Activated CD4-positive, CD25-positive, alpha-beta regulatory T cell treated with anti-CD3 and anti-CD28 coated beads, Interleukin-2, amount 50 U/mL, for 72 hours (primary cell): ENCODE results near the gene NAT8.
"Not testable (repeated sequence)": the region's sequence is repeated elsewhere in the genome, so short reads cannot be mapped to it uniquely, and the experiment has no call there.

Experiments used
- DNase-seq: peaks from one replicate; pipeline ENCODE4 v3.0.0; 2021

NAT8 gene, protein sequence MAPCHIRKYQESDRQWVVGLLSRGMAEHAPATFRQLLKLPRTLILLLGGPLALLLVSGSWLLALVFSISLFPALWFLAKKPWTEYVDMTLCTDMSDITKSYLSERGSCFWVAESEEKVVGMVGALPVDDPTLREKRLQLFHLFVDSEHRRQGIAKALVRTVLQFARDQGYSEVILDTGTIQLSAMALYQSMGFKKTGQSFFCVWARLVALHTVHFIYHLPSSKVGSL

DNA sequence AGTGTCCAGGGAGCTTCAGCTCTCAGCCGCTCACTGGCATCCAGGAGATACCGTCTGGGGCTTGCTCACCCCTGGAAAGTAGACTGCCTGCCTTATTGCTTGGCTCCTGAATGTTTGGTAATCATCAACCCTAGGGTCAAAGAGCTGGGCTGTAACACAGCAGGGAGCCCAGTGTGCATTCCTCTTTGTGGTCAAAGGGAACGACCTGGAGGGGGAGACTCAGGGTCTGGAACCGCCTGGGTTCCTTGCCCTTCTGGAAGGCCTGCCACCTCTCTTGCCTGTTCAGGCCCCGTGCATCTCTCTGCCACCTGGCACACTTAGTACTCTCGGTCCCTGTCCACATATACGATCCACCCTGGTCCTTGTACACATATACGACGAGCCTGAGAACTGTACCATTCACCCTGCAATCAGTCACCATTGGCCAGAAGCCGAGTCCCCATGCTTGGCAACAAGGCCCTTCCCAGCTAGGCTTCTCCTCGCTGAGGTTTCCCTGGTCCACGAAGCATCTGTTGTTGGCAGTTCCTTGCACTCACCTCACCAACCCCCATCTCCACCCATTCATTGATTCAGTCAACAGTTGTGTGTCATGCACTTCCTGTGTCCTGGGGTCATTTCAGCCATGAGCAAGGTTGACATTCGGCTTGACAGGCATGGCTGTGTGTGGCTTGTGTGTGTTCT lies at the start of gene NAT8:
TSS of gene NAT8 (minus strand) at position 85 of the 681 bp plus-strand sequence. CDS start 794 bp downstream, outside the sequence.
- no peak for DNase-seq

DNA sequence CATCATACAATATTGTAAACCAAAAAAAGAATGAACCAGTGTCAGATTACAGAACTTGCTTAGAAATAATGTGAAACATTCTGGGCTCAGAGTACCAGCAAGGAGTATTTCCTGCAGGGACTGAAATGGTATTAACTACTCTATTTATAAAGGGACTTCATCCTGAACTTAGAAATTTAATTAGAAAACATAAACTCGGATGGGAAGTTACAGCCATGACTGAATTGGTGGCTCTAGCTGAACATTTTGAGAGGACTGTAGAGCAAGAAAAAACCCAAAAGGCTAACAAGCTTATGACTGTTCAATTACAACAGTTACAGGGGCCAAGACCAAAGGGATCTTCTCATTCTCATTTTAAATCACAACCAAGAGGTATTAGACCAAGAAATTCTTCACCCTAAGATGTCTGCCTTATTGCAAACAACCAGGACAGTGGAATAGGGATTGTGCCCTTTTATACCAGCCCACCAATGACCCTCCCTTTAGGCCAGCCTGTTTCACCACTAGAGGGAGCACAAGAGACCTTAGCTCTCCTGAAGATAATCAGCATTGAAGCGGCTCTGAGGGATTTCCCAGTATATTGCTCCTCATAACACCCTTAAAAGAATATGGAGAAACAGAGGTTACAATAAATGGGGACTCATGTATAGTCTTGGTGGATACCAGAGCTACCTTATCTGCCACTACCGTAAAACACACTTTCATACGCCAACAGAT lies 48.3 kb upstream of the NAT8 start:
- DNase-seq: not testable (repeated sequence)

DNA sequence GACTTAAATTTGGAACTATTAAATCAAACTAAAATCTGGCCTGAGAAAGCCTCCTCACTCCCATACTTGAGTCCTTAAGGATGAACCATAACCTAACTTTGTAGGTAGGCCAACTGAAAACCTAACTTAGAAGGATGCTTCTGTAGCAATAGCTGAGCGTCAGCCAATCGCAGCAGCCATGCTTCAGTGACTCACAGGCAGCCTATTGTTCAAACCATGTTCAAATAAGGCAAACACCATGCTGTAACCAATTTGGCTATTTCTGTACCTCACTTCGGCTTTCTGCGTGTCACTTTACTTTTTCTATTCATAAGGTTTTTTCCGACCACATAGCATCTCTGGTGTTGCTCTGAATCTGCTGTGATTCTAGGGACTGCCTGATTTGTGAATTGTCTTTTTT lies 46.3 kb upstream of the NAT8 start:
- DNase-seq: not testable (repeated sequence)

DNA sequence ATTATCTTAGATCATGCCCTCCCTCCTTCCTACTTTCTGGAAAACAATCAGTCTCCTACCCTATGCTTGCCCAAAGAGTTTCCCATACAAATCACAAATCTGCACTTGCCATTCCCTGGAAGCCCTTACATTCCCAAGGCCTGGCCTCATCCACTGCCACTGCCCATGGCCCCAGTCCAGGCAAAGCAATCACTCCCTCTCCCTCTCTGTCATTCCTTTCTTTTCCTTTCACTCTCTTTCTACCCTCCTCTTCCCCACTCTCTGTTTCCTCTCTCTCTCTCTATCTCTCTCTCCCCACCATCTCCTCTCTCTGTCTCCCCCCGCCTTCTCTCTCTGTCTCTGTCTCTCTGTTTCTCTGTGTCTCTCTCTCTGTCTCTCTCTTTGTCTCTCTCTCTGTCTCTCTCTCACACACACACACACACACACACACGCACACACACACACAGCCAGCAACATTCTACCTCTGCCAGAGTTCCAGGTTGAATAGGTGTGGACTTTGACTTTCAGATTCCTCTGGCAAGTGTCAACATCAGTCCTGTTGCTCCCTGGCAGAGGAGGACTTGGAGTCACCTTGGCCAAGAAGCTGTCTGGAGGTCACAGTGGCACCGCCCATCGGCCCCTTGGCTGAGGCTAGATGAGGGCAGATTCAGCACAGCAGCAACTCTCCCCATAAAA lies 43.7 kb upstream of the NAT8 start:
- no peak for DNase-seq

DNA sequence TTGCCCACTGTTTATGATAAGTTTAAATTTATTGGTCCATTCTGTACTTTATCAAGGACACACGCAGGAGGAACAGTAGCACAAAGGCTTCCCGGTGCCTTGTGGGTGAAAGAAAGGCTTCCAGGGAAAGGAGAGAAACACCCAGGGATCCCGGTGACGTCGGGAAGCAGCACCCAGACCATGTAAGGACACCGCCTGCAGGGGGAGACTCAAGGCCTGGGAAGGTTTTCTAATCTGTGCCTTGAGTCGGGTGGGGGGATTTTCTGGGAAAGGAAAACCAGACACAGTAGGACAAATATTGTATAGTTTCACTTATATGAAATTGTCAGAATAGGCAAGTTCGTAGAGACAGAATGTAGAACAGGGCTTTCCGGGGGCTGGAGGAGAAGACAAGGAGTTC lies 42.7 kb upstream of the NAT8 start:
- not testable (repeated sequence) for DNase-seq

DNA sequence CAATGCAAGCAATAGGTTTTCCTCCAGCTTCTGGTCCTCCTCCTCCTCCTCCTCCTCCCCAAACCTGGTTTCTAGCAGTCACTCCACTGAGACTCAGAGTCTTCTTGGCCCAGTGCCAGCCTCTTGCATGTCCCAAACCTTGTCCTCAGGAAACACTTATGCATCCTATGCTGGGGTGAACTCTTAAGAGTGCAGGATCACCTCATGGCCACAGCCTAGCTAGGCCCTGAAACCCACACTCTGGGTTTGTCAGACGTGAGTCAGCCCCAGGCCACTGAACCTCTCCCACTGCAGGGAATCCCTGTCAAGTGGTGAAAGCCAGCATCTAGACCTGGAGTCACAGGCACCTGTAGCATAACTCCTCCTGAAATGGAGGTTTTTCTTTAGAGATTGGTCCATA lies 42.1 kb upstream of the NAT8 start:
- DNase-seq: not testable (repeated sequence)

DNA sequence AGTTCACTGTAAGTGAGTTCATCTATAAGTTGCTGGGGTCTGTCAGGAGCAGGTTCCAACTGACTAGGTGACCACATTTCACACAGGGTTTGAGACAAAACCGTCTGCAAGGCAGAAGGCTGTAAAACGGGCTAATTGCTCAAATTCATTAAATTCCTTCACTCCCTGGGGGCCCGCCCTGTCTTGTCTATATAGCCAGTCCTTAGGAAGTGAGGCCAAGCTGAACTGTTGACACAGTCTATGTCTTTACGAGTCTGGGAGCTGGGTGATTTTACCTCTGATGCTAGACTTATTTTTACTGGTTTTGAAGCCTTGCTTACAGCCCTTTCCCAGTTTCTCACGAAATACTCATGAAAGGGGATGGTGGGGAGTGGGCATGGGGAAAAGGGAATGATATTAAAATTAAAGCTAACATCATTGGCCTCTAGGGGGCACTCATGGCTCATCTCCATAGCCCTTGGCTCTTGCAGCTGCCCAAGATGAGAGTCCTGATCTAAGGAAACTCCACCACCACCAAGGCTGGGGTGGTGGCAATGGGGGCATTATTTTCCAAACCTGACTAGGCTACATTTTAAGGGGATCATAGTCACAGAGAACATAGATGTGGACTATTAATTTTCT lies 37.8 kb upstream of the NAT8 start:
- DNase-seq: not testable (repeated sequence)

DNA sequence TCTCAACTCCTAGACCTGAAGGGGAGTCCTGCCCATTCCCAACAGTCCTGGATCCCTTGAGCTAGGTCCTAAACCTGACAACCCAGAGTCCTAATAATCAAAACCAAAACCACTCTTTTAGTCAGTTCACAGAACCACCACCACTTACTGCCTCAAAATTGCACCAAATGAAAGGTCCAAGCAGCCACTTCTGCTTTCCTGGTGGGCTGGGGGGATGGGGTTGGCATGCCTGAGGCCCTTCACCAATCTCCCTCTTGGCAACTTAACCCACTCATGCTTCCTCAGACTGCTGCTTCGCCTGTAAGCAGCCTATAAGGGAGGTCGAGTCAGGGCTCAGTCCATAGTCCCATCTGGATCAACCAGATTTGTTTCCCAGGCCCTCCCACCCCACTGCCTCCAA lies 37.0 kb upstream of the NAT8 start:
- DNase-seq: not testable (repeated sequence)

DNA sequence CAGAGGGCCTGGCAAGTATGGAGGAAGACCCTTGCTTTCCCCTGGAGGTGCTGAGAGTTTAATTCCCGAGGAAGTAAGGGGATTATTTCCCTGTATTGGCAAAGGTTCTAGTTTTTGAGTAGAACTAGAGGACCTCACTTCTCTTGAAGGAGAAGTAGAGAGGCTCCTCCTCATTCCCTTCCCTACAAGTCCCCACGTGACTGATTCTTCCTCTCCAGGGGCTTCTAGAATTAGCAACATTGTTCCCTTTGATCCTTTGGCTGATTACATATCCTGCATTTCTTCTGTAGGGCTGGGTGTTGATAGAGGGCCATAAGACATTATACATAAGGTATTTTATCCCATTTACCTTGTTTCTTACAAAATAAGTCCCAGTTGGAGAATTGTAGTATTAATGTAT lies 35.8 kb upstream of the NAT8 start:
- DNase-seq: not testable (repeated sequence)

DNA sequence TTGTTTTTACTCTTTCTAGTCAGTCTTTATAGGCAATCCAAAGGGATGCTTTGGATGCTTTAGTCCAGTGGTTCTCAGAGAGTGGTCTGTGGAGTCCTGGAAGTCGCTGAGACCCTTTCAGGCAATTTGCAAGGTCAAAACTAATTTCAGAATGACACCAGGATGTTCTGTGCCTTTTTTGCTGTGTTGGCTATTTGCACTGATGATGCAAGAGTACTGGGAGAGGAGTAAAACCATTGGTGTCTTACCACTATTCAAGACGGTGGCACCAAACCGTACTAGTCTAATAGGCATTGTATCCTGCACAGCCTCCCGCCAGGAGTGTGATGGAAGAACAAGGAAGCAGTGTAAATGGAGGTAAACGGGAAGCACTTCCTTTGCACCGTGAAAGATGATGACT lies 34.0 kb upstream of the NAT8 start:
- DNase-seq: not testable (repeated sequence)

DNA sequence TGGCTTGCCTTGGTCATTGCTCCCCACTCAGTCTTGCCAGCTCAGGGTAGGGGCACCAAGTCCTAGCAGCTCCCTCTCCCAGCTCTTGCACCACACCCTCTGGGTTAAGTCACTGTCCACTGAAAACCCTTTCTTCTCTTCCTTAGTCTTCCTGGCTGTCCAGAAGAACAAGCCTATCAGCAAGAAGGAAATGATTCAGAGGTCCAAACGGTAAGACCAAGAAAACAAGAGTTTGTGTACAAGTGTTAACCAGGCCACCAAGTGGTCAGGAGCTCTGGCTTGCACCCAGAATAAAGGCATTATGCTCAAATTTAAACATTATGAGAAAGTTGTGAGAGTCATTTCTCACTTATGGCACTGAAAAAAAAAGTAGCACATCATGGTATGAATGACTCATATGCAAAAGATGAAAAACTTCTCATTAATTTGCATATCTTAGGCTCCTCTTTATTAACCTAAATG lies 32.5 kb upstream of the NAT8 start:
- DNase-seq: not testable (repeated sequence)

DNA sequence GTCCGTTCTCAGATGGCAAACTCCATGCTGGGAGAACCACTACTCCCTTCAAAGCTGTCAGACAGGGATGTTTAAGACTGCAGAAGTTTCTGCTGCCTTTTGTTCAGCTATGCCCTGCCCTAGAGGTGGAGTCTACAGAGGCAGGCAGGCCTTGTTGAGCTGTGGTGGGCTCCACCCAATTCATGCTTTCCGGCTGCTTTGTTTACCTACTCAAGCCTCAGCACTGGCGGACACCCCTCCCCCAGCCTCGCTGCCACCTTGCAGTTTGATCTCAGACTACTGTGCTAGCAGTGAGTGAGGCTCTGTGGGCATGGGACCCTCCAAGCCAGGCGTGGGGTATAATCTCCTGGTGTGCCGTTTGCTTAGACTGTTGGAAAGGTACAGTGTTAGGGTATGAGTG lies 27.8 kb upstream of the NAT8 start:
- DNase-seq: not testable (repeated sequence)

DNA sequence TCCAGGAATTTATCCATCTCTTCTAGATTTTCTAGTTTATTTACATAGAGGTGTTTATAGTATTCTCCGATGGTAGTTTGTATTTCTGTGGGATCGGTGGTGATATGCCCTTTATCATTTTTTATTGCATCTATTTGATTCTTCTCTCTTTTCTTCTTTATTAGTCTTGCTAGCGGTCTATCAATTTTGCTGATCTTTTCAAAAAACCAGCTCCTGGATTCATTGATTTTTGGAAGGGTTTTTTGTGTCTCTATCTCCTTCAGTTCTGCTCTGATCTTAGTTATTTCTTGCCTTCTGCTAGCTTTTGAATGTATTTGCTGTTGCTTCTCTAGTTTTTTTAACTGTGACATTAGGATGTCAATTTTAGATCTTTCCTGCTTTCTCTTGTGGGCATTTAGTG lies 25.0 kb upstream of the NAT8 start:
- DNase-seq: not testable (repeated sequence)

DNA sequence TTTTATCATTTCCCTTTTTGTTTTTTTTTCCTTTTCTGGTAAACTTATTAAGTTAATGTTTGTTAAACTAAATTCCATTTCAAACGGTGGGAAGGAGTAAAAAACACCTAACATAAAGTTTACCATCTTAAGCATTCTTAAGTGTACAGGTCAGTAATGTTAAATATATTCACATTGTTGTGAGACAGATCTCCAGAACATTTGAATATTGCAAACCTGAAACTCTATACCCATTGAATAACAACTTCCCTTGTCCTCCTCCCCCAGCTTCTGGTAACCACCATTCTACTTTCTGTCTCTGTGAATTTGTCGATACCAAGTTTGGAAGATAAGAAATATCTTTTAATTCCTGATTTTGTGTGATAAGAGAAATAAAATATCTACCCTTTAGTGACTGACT lies 12.0 kb upstream of the NAT8 start:
- DNase-seq: no peak

DNA sequence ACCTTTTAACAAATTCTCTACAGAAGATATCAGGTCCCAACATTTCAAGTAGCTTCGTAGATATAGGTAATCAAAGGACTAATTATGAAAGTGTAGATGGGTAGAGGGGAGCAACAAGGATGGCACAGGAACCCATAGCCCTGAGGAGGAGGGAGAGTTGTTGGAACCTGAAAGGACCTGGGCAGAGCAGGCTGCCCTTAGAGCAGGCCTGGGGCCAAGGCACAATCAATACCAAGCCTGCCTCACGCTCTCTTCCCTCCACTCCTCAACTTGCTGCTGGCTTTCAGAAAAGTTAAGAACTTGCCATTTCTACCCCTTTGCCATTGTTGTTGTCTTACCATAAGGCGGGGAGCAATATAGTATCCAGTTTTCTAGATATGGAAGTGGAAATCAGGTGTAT lies 10.1 kb upstream of the NAT8 start:
- DNase-seq: no peak

DNA sequence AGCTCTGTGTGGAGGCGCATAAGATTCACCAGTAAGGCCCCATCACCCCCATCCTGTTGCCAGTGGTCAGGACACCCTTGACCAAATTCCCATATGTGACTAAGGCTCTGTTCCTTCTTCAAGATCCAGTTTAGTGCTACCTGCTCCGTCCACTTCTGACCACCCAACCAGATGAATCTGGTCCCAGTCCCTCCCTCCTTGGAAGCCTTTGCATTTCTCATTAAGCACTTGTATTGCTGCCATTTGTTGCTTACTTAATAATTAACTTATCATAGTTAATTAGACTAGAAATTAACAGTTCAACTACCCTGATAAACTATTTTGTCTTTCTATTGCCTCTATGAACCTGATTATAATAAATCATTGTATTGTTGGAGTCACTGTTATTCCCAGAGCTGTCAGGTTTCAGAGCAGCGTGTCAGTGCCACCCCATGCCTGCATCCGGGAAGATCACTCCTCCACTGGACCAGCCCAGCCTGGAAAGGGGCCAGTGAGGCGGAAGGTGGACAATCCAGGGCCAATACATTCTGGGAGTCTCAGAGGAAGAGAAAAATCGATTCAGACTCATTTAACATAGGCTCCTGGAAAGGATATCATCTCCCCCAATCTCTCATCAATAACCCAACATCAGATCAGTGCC lies 9.5 kb upstream of the NAT8 start:
- no peak for DNase-seq

DNA sequence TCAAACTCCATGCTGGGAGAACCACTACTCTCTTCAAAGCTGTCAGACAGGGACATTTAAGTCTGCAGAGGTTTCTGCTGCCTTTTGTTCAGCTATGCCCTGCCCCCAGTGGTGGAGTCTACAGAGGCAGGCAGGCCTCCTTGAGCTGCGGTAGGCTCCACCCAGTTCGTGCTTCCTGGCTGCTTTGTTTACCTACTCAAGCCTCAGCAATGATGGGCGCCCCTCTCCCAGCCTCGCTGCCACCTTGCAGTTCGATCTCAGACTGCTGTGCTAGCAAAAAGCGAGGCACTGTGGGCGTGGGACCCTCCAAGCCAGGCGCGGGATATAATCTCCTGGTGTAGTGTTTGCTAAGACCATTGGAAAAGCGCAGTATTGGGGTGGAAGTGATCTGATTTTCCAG lies 5.5 kb upstream of the NAT8 start:
- not testable (repeated sequence) for DNase-seq

DNA sequence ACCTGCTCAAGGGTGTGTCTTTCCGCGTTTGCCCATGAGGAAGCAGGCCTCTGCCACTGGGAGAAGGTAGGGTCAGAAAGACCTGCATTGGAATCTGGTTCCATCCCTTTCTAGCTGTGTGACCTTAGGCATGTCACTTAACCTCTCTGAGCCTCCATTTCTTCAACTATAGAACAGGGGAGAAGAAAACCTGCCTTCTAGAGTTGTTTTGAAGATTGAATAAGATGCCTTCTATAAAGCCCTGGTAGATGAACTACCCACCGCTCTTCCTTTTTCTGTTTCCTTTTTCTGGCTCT lies 507 bp downstream of the NAT8 start:
- DNase-seq: no peak

DNA sequence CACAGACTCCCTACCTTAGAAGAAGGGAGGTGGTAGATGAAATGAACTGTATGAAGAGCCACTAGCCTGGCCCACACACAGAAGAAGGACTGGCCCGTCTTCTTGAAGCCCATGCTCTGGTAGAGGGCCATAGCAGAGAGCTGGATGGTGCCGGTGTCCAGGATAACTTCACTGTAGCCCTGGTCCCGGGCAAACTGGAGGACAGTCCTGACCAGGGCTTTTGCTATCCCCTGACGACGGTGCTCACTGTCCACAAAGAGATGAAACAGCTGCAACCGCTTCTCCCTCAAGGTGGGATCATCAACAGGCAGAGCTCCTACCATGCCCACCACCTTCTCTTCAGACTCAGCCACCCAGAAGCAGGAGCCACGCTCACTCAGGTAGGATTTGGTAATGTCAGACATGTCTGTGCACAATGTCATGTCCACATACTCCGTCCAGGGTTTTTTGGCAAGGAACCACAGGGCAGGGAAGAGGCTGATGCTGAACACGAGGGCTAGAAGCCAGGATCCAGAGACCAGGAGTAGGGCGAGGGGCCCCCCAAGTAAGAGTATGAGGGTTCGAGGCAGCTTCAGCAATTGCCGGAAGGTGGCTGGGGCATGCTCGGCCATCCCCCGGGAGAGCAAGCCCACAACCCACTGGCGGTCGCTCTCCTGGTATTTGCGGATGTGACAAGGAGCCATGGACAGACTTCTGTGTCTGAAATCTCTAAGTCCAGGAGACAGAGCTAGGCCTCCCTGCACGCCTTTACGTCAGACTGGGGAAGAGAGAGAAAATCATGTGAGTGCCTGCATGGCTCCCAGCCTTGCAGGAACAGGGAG lies 1.1 kb downstream of the NAT8 start:
- no peak for DNase-seq

DNA sequence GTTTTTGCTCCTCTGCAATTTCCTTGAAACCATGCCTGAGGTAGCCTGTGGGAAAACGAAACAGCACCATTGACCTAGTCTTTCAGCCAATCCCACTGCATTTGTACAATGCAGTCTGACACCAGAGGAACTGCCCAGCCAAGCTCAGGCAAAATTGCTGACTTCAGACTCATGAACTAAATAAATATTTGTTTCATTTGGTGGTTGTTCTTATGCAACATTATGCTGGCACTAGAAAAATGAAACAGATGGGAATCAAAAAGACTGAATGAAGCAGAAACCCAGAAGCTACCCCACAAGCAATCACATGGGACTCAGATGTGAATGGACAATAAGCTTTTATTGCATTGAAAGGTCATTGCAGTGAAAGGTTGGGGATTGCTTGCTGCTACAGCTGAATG lies 1.7 kb downstream of the NAT8 start:
- no peak for DNase-seq

DNA sequence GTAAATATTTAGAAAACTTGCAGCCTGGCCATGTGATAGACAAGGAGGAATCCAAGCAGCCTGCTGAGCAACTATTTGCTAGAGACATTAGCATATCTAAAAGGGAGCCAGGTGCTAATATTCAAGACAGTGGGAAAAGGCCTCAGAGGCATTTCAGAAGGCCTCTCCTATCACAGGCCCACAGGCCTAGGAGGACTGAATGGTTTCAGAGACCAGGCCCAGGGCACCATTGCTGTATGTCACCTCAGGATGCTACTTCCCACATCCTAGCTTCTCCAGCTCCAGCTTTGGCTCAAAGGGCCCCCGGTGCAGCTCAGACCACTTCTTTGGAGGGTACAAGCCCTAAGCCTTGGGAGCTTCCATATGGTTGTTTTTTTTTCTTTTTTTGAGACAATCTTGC lies 3.8 kb downstream of the NAT8 start:
- no peak for DNase-seq

DNA sequence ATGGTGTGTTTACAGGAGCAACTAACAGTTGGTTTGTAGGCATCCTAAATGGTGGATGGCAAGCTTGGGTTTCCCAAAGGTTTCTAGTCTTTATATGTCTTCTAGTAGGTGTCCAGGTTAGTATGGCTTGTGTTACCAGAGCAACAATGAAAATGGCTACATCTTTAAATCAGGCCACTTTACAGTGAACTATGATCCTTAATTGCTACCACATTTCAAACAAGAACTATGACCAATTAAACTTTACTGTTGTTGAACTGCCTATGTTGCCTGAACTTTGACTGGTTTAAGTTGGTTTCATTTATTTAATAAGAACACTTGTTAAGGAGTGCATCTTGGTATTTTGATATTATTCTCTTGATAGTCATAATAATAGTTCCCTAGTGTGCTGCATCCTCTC lies 5.2 kb downstream of the NAT8 start:
- not testable (repeated sequence) for DNase-seq
